Thymus (tissue), 2 donors: ENCODE results near the gene ANXA2R. TPM values are rescaled to one million over a fixed set of nuclear protein-coding genes. Genes with fewer than 3 reads are reported as not detected.

Experiments used
- polyA plus RNA-seq: library from polyadenylated mRNA; stranded (reverse); fragments of 200-250 nt; gene quantifications from one replicate; pipeline ENCODE4 v1.2.3, GENCODE V29; 2013
- total RNA-seq: library from RNA; stranded (reverse); fragments of 120-200 nt; gene quantifications from one replicate; pipeline ENCODE4 v1.2.4, GENCODE V29; 2013
- donor health status: healthy.

ANXA2R gene
- total and polyA plus RNA-seq, 2 donors: 18.6 to 68.7 TPM

Other genes starting within 250 kb of the ANXA2R start
- gene SELENOP, start 228.4 kb downstream of the ANXA2R start, total RNA-seq: 115 TPM
- gene SELENOP, start 228.4 kb downstream of the ANXA2R start, polyA plus RNA-seq: 104 TPM
- gene ZNF131, start 80.6 kb upstream of the ANXA2R start, total RNA-seq: 53.9 TPM
- gene ZNF131, start 80.6 kb upstream of the ANXA2R start, polyA plus RNA-seq: 89.9 TPM
- 0.19 TPM for gene NIM1K, start 151.9 kb upstream of the ANXA2R start, total RNA-seq
- gene NIM1K, start 151.9 kb upstream of the ANXA2R start, polyA plus RNA-seq: 0.32 TPM